CD14-positive monocyte (primary cell): Measurements from ENCODE around the gene PCAT7. TPM values are rescaled to one million over a fixed set of nuclear protein-coding genes. Genes with fewer than 3 reads are reported as not detected.

Source experiments
- DNase-seq, 3 donors: peaks; one replicate each; pipeline ENCODE4 v3.0.0-alpha.2; 2011 to 2022
- H2AFZ ChIP-seq: 2 replicates; pipeline ENCODE4 v1.6.0; 2012; ENCODE audit warnings: mild to moderate bottlenecking, low read depth, low read length, inconsistent platforms; ENCODE audit not compliant: insufficient read depth, poor library complexity, severe bottlenecking
- H3K27ac ChIP-seq, 2 donors: 1 replicate in 1 of 2; 2 replicates in 1 of 2; pipeline ENCODE4 v1.5.1; 2012 to 2013; ENCODE audit warnings: low read length in 2 of 2, control low read depth in 1 of 2, inconsistent platforms in 1 of 2, low read depth in 1 of 2, mild to moderate bottlenecking in 1 of 2
- H3K27me3 ChIP-seq, 2 donors: one replicate each; pipeline versions ENCODE4 v1.6.0 to v1.6.1; 2011 to 2013; ENCODE audit warnings: low read length in 2 of 2; ENCODE audit not compliant: control insufficient read depth in 2 of 2, insufficient read depth in 2 of 2
- H3K36me3 ChIP-seq, 2 donors: replicated peaks in 1 of 2; 1 replicate in 1 of 2; 2 replicates in 1 of 2; pipeline versions ENCODE4 v1.5.1 to v1.6.1; 2012 to 2013; ENCODE audit warnings: low read length in 2 of 2, control low read depth in 1 of 2, inconsistent platforms in 1 of 2, mild to moderate bottlenecking in 1 of 2; ENCODE audit not compliant: insufficient read depth in 2 of 2, control insufficient read depth in 1 of 2
- H3K4me1 ChIP-seq, 2 donors: 1 replicate in 1 of 2; 2 replicates in 1 of 2; pipeline versions ENCODE4 v1.5.1 to v1.6.1; 2012 to 2013; ENCODE audit warnings: low read length in 2 of 2, control low read depth in 1 of 2, inconsistent platforms in 1 of 2, mild to moderate bottlenecking in 1 of 2, moderate library complexity in 1 of 2; ENCODE audit not compliant: insufficient read depth in 2 of 2, control insufficient read depth in 1 of 2
- H3K4me2 ChIP-seq: replicated peaks from 2 replicates; pipeline ENCODE3; 2012; ENCODE audit warnings: low read length, moderate library complexity, mild to moderate bottlenecking; ENCODE audit not compliant: poor library complexity, severe bottlenecking; ENCODE audit errors: extremely low read depth
- H3K4me3 ChIP-seq, 3 experiments: fragments of 200-600 bp in 1 of 3; sonication (generic) in 1 of 3; replicated peaks in 1 of 3; 1 replicate in 2 of 3; 2 replicates in 1 of 3; pipeline ENCODE4 v1.5.1; 2011 to 2013; ENCODE audit warnings: low read length in 3 of 3, mild to moderate bottlenecking in 3 of 3, control low read depth in 2 of 3, low read depth in 2 of 3, inconsistent platforms in 1 of 3, moderate library complexity in 1 of 3
- H3K79me2 ChIP-seq: 2 replicates; pipeline ENCODE4 v1.6.0; 2012; ENCODE audit warnings: mild to moderate bottlenecking, control low read depth, inconsistent platforms, low read length, moderate library complexity; ENCODE audit not compliant: insufficient read depth
- H3K9ac ChIP-seq: 2 replicates; pipeline ENCODE4 v1.6.0; 2017; ENCODE audit warnings: low read length, mild to moderate bottlenecking; ENCODE audit not compliant: insufficient read depth, poor library complexity, severe bottlenecking
- H3K9me3 ChIP-seq, 2 donors: replicated peaks in 1 of 2; 1 replicate in 1 of 2; 2 replicates in 1 of 2; pipeline versions ENCODE4 v1.5.1 to v1.6.1; 2012 to 2013; ENCODE audit warnings: low read length in 2 of 2, control low read depth in 1 of 2; ENCODE audit not compliant: control insufficient read depth in 1 of 2, insufficient read depth in 1 of 2
- H4K20me1 ChIP-seq: 2 replicates; pipeline ENCODE4 v1.6.0; 2012; ENCODE audit warnings: mild to moderate bottlenecking, low read length, control low read depth, moderate library complexity; ENCODE audit not compliant: insufficient read depth
- H3K27ac Mint-ChIP-seq, 7 donors: one replicate each; pipeline ENCODE4 v1.8.0; 2020; ENCODE audit warnings: mild to moderate bottlenecking in 7 of 7, mixed read lengths in 7 of 7, moderate library complexity in 6 of 7, inconsistent platforms in 2 of 7
- H3K27me3 Mint-ChIP-seq, 3 donors: one replicate each; pipeline ENCODE4 v1.8.0; 2021 to 2022; ENCODE audit warnings: low read depth in 3 of 3, mild to moderate bottlenecking in 3 of 3, mixed read lengths in 3 of 3, moderate library complexity in 3 of 3, inconsistent platforms in 1 of 3
- H3K36me3 Mint-ChIP-seq, 2 donors: one replicate each; pipeline ENCODE4 v1.8.0; 2020; ENCODE audit warnings: mixed read lengths in 2 of 2, inconsistent platforms in 1 of 2, mild to moderate bottlenecking in 1 of 2
- H3K4me1 Mint-ChIP-seq: one replicate; pipeline ENCODE4 v1.8.0; 2020; ENCODE audit warnings: mild to moderate bottlenecking, mixed read lengths
- H3K4me3 Mint-ChIP-seq, 2 donors: one replicate each; pipeline ENCODE4 v1.8.0; 2020; ENCODE audit warnings: mild to moderate bottlenecking in 2 of 2, mixed read lengths in 2 of 2, moderate library complexity in 1 of 2
- H3K9me3 Mint-ChIP-seq, 7 donors: one replicate each; pipeline ENCODE4 v1.8.0; 2020 to 2022; ENCODE audit warnings: mixed read lengths in 7 of 7, mild to moderate bottlenecking in 6 of 7, moderate library complexity in 6 of 7, inconsistent platforms in 2 of 7
- WGBS: methylation state at CpG from one replicate; pipeline ENCODE4 v1.1.5; 2013; ENCODE audit warnings: missing lambda C conversion rate; ENCODE audit not compliant: insufficient coverage; 5-methylcytosine and 5-hydroxymethylcytosine counted together
- intact Hi-C, 2 donors: fragments of 100-400 bp; cut with micrococcal nuclease; formaldehyde crosslinking; loops; one replicate each; pipeline versions ENCODE4 v1.15.0 to v1.15.1; 2023
- polyA plus RNA-seq, 3 donors: library from polyadenylated mRNA; depleted of rRNA in 1 of 3; unstranded in 2 of 3; stranded (reverse) in 1 of 3; fragments of 300-500 nt in 2 of 3; fragments of >200 nt in 1 of 3; fragmentation: Illumina TruSeq in 2 of 3; gene quantifications; 1 replicate in 2 of 3; 2 replicates in 1 of 3; pipeline ENCODE4 v1.2.3, GENCODE V29; 2012 to 2021
- TF ChIP-seq, protein P1 (sequence below): fragments of 200-600 bp; IDR thresholded peaks from one replicate; pipeline ENCODE4 v1.8.0; 2022; ENCODE audit warnings: antibody characterized with exemption, mild to moderate bottlenecking

The PCAT7 gene
- polyA plus RNA-seq, 3 donors: not detected

DNA sequence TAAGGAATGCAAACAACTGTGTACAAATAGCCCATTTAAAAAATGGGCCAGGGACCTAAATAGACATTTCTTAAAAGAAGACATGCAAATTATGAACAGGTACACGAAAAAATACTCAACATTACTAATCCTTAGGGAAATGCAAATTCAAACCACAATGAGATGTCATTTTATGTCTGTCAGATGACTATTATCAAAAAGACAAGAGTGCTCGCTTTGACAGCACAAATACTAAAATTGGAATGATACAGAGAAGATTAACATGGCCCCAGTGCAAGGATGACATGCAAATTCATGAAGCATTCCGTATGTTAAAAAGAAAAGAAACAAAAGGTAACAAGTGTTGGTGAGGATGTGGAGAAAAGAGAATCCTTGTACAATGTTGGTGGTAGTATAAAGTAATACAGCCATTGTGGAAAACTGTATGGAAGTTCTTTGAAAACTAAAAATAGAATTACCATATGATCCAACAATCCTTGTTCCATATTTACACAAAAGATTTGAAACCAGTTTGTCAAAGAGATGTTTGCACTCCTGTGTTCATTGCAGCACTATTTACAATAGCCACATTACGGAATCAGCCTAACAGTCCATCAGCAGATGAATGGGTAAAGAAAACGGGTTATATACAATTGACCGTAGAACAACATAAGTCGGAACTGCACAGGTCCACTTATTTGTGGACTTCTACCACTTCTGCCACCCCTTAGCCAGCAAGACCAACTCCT is 47.2 kb upstream of the PCAT7 start:
- no peak overlapping the region for H2AFZ ChIP-seq
- no peak for DNase-seq
- H4K20me1 ChIP-seq: no peaks in the 10 kb centered on the region
- Mint-ChIP-seq H3K4me3 (no peak overlapping the region), H3K27ac (no peak overlapping the region), H3K27me3 (peaks cover 5 to 10% (median 6%) of the 10 kb centered on the region in 3 donors), H3K4me1 (no peaks in the 10 kb centered on the region), H3K9me3 (peaks cover 0 to 3% (median 2%) of the 10 kb centered on the region in 7 donors), H3K36me3 (no peaks in the 10 kb centered on the region)
- WGBS: 100% methylated on average over 3 of the region's 7 CpGs
- no peaks in the 10 kb centered on the region for H3K79me2 ChIP-seq
- H3K36me3 ChIP-seq: no peaks in the 10 kb centered on the region
- H3K27ac ChIP-seq: no peak overlapping the region
- H3K4me2 ChIP-seq: no peak overlapping the region
- no peaks in the 10 kb centered on the region for H3K9me3 ChIP-seq
- TF ChIP-seq, protein P1, sequence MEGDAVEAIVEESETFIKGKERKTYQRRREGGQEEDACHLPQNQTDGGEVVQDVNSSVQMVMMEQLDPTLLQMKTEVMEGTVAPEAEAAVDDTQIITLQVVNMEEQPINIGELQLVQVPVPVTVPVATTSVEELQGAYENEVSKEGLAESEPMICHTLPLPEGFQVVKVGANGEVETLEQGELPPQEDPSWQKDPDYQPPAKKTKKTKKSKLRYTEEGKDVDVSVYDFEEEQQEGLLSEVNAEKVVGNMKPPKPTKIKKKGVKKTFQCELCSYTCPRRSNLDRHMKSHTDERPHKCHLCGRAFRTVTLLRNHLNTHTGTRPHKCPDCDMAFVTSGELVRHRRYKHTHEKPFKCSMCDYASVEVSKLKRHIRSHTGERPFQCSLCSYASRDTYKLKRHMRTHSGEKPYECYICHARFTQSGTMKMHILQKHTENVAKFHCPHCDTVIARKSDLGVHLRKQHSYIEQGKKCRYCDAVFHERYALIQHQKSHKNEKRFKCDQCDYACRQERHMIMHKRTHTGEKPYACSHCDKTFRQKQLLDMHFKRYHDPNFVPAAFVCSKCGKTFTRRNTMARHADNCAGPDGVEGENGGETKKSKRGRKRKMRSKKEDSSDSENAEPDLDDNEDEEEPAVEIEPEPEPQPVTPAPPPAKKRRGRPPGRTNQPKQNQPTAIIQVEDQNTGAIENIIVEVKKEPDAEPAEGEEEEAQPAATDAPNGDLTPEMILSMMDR: no peak
- no peaks in the 10 kb centered on the region for H3K4me1 ChIP-seq
- H3K27me3 ChIP-seq: peaks cover 0 to 3% of the 10 kb centered on the region in 2 donors
- intact Hi-C loops: no loop called here
- H3K4me3 ChIP-seq: no peak overlapping the region
- no peak overlapping the region for H3K9ac ChIP-seq

DNA sequence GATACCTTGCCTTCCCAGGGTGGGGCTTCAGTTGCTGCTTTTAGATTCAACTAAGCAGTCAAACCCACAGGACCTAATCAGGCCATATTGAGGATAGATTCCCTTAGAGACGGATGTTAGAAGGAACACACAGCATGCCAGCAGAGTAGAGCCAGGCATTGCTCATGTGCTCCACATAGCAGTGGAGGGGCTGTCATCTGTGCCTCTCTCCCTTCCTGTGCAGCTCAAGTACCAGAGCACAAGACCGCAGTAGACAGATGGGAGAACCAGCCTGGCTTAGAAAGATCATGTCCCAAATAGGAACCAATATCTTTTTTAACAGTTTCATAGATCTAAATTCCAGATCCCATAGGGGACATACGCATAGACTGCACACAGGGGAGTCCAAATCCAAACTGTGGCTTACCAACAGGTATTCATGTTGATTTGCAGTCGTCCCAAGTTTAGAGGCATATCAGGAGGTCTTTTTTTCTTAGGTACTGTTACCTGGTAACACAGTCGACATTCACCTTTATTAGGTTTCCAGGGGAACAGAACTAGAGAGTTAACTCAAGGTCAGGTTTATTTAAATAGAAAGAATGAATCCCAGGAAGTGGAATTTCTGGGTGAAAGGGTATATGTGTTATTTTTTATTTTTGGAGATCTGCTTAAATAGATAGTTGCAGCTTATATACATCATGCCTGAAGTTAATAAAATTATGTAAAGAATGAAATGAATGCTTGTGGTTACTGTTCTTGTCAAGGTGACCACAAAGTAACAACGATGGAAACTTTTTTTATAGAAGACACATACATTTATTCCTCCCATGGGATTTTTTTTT is 43.5 kb upstream of the PCAT7 start:
- no peak for DNase-seq
- no peaks in the 10 kb centered on the region for H3K4me1 ChIP-seq
- Mint-ChIP-seq H3K9me3 (peaks cover 0 to 2% (median 0%) of the 10 kb centered on the region in 7 donors), H3K27me3 (peaks cover 3 to 4% (median 3%) of the 10 kb centered on the region in 3 donors), H3K4me3 (no peak overlapping the region), H3K4me1 (no peaks in the 10 kb centered on the region), H3K36me3 (no peaks in the 10 kb centered on the region), H3K27ac (no peak overlapping the region)
- no peak overlapping the region for H2AFZ ChIP-seq
- H4K20me1 ChIP-seq: no peaks in the 10 kb centered on the region
- 83% methylated on average over 3 of the region's 6 CpGs for WGBS
- intact Hi-C loops: no loop called here
- no peaks in the 10 kb centered on the region for H3K79me2 ChIP-seq
- no peak overlapping the region for H3K4me3 ChIP-seq
- no peaks in the 10 kb centered on the region for H3K36me3 ChIP-seq
- no peak overlapping the region for H3K4me2 ChIP-seq
- H3K9ac ChIP-seq: no peak overlapping the region
- no peak overlapping the region for H3K27ac ChIP-seq
- peaks cover 0 to 3% of the 10 kb centered on the region in 2 donors for H3K27me3 ChIP-seq
- H3K9me3 ChIP-seq: no peaks in the 10 kb centered on the region
- TF ChIP-seq, protein P1: no peak
